Effector CD4-positive, alpha-beta T cell (primary cell): Measurements from ENCODE around the gene RHBDF1.

ENCODE experiments used
- DNase-seq: peaks from one replicate; pipeline ENCODE4 v3.0.0-alpha.2; 2020

RHBDF1 gene

GRCh38 chr16:74051-74746, 1.8 kb upstream of the RHBDF1 start:
- DNase-seq = no peak

- DNase-seq = no peak
These were observed 660 bp downstream of the RHBDF1 start for GRCh38 chr16:71540-72401.

GRCh38 chr16:71210-71539, 1.3 kb downstream of the RHBDF1 start:
- DNase-seq = no peak

- no peak for DNase-seq
These were observed 3.2 kb downstream of the RHBDF1 start for GRCh38 chr16:69181-69580.

GRCh38 chr16:67884-68789, 4.3 kb downstream of the RHBDF1 start:
- no peak for DNase-seq

- no peak for DNase-seq
These were observed 5.1 kb downstream of the RHBDF1 start for GRCh38 chr16:67183-67791.

GRCh38 chr16:66309-67182, 5.9 kb downstream of the RHBDF1 start:
- no peak for DNase-seq

- DNase-seq = peak; percentile 76
These were observed 6.7 kb downstream of the RHBDF1 start for GRCh38 chr16:65745-66144.

GRCh38 chr16:64914-65255, 7.5 kb downstream of the RHBDF1 start:
- no peak for DNase-seq

- DNase-seq = no peak
These were observed 8.2 kb downstream of the RHBDF1 start for GRCh38 chr16:63998-64913.

GRCh38 chr16:63466-63865, 9.0 kb downstream of the RHBDF1 start:
- DNase-seq = no peak

GRCh38 chr16:62968-63391, 9.5 kb downstream of the RHBDF1 start:
- no peak for DNase-seq

- no peak for DNase-seq
These were observed 10.0 kb downstream of the RHBDF1 start for GRCh38 chr16:62283-62967.

GRCh38 chr16:61879-62281, 10.6 kb downstream of the RHBDF1 start:
- no peak for DNase-seq

GRCh38 chr16:60929-61878, 11.2 kb downstream of the RHBDF1 start:
- no peak for DNase-seq

- no peak for DNase-seq
These were observed 12.3 kb downstream of the RHBDF1 start for GRCh38 chr16:60166-60565.

GRCh38 chr16:59440-60059, 12.9 kb downstream of the RHBDF1 start:
- DNase-seq = no peak
